Stimulated activated CD8-positive, alpha-beta memory T cell treated with anti-CD3 and anti-CD28 coated beads, Interleukin-4, amount 100 ng/mL, for 24 hours (primary cell): ENCODE data around the gene SMARCA2.

ENCODE experiments used
- DNase-seq: peaks from one replicate; pipeline ENCODE4 v3.0.0-alpha.2; 2020; ENCODE audit warnings: low read depth

The SMARCA2 gene

DNA sequence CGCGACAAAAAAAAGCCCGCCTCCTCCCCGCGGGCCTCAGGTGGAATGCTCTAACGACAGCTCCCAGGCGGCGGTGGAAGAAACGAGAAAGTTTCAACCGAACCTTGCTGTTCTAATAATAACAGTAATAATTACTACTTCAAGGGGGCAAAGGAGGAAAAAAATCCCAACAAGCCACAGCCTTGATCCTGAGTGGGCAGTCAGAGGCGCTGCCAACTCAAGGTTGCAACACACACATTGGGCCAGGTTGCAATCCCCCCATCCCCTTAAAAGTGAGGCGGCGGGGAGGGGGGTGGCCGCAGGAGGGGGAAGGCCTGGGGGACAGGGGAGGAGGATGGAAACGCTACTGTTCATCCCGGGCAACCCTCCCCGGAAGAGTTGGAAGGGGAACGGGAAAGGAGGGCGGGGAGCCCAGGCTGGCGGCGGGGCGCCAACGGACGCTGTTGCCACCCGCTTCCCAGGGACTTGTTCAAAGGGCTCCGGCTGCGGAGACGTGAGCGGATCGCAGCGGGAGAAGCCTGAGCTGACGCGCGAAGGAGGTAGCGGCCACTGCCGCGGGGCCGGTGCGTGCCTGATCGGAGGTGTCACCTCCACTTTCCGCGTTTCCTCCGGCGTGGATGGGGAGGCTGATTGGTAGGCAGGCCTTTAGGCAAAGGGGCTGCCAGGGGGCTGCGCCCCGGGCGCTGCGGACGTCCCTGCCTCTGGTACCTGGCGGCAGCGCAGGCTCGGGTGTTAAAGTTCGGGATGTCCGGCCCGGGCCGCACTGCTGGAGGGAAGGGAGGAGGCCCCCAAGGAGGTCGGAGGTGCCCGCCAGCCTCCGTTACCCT lies 647 bp downstream of the SMARCA2 start:
- DNase-seq = peak; percentile 23

DNA sequence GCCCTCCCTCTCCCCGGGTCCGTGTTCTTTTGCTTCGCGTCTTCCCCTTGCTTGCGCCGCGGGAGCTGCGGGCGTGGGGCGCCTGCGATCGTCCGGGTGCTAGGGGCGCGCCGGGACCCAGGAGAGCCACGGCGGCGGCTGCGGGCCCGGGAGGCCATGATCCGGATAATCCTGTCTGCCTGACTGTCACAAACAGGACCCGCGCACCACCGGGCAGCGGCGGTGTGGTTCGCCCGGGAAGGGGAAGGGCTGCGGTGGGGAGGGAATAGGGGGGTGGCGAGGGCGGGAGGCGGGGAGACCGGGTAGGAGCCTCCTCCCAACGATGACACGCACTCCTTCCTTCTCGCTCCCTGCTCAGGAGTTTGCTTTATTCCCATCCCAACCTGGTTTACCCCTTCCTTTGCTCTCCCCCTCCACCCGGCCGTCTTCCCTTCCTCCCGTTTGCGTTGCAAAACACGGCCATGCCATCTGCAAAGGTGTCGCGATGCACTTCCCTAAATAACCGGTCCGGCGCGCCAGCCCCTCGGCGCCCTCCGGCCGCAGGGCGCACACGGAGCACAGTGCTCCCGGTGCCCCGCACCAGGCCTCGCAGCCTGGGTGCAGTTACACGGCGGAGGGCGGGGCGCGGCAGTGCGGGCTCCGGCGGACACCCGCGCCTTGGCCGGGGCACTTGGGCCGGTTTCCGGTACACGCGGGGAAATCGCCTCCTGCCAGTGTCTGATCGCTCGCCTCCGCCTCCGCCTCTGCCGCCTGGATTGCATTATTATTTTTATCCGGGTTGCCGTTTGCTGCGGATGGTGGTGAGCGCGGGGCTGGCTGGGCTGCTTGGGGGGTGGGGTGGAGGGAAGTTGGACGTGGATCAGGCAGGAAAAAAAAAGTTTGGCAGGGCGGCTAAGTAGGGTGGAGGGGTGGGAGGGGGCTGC lies 1.5 kb downstream of the SMARCA2 start:
- peak; percentile 43 for DNase-seq

DNA sequence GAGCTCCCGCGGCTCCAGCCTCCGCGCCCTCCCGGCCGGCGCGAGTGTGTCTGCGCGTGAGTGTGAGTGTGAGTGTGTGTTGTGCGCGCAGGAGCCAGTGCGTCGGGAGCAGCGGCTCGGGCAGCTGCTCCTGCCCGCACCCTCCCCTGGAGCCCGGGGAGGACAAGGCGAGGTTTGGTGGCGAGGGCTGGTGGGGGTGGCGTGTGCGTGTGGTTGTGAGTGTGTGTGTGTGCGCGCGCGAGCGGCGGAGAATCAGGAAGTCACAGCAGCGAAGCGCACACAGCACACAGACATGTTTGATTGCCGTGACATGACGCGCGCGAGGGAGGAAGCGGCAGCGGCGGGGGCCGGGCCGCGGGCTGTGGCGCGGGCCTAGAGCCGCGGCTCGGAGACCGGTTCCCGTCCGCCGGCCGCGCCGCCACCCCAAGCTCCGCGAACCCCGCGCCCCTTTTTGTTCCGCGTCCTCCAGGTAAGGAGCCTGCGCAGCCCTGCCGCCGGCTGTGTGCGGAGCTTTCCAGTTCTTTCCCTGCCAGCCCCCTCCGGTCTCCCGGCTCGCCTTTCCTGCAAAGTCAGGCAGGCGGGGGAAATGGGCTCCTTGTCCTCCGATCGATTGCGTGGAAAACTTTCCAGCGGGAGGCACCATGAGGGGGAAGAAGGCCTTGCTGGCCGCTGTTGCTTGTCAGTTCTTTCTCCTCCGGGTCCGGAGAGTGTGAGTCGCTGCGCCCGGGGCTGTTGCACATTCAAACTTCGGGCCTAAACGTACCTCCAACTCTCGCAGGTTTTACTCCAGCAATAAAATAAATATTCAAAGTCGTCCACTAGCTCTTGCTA lies 2.4 kb downstream of the SMARCA2 start:
- DNase-seq = peak; percentile 61

DNA sequence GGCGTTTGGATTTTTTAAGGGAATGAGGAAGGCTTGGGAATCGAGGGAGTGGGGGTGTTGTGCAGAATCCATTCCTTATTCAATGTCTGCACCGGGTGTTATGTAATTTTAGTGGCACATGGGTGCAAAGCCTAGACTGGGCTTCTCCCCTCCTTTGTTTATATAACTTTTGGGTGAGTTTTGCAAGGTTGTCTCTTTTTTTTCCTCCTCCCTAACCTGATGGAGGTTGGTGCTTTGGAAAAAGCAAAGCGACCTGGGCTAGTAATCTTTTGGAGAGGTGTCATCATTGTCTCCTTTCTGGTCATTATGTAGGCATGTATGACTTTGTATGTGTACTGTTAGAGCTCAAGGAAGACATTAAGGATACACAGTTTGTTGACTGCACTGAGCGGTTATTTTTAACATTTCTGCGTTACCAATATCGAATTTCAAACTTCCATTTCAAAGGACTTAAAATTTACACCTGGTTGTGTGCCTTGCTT lies 3.1 kb downstream of the SMARCA2 start:
- no peak for DNase-seq

DNA sequence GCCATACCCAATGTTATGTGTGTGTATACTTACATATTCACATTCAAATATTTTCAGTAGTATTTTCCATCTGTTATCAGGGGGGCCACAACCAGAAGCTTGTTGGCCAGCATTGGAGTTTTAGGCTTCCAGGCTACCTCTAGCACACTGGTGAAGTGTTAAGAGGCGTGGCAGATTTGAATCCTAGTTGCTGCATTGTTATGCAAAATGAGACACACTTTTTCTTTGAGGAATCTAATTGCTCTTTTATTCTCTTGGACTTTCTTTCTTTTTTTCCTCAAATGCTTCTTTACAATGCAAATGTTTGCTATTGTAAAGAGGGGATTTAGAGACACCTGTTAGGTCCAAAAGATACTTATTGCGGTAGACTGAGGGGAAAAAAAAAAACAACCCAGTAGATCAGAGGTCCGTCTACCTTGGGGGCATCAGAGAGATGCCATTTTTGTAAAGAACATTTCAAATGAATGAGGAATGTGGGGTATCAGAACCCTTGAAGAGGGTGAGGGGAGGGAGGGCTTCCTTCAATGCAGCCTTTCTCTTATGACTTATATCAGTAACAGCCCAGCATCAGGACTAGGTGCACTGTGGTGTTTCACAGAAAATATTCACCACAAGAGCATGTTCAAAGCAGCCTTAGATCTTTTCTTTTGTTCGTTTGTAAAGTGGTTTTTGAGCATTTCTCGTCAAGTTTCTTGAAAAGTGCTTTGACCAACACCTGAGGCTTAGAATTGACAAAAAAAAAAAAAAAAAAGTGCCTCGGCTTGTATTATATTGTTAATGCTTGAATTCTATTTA lies 3.8 kb downstream of the SMARCA2 start:
- DNase-seq = no peak

DNA sequence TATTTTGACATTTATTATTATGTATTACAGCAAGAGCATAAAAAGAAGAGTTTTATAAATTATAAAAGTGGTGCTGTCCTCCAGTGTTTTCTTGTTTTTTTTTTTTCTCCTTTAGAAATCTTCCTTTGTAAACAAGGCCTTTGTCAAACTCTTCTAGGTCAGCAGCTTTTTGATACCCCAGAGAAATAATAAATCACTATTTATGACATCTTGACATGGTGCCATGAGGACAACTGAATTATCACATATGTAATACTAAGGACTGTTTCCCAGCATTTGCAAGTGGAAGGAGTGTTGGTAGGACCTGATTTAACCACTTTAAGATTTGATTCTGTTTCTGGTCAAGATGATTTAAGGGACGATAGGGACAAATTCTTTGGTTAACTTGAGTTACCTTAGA lies 4.6 kb downstream of the SMARCA2 start:
- DNase-seq = no peak

DNA sequence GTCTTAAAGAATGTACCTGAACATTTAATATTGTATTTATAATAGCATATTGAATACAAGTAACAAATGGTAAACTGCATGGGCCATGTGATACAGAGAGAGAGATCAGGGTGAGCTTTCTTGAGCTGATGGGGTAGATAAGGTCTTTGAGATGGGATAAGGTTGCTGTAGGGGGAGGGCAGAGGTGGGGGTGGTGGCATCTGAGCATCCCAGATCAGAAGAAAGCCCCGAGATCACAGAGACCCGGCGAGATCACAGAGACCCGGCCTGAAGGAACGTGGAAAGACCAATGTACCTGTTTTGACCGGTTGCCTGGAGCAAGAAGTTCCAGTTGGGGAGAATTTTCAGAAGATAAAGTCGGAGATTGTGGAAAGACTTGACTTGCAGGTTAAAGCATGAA lies 6.6 kb downstream of the SMARCA2 start:
- no peak for DNase-seq

DNA sequence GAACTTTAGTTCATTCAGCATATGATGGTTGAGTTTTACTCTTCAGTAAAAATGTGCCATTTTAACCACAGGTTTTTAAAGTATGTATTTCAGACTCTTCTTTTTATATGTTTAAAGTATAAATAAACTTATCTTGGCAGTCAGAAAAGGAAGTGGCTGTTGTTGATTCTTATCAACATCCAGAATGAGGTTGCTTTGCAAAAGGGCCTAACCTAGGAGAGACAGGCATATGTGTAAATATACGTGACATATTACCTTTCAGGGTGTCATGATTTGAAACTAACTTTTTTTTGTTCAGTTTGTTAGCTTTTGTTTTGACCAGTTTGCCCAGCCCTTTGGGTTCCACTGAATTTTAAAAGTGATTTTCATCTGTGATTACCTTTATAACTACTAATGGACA lies 7.4 kb downstream of the SMARCA2 start:
- no peak for DNase-seq

DNA sequence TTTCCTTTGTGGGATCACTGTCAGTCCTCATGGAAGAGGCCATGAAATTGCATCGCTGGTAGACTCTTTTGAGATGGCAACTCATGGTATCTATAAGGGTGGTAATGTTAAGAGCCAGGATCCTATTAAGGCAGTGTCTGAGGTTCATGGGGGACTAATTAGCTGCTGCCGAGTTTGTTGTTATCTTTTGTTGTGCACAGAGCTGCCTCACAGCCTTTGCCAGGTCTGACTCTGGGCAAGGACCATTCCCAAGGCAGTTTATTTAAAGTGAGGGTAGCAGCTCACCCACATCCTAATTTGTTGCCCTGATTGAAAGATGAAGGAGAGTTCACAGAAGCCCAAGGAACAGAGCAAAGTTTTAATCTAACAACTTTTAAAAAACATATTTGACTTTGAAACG lies 7.9 kb downstream of the SMARCA2 start:
- DNase-seq = no peak

DNA sequence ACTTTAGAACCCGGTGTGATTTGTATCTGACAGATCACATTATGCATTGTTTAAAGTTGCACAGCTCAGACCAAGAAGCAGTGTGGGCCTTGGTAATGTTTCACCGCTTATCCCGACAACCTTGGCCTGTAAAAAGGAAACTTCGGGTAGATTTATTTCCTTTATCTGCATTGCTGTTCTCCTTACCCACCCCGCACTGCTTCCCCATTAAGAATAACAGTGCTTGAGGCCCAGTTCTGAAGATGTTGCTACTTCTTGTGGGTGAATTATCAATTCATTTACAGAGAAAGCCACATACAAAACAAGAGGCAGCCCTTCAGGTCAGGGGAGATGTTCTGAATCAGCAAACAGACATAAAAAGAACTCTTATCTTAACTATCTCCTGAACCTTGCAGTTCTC lies 8.4 kb downstream of the SMARCA2 start:
- no peak for DNase-seq

DNA sequence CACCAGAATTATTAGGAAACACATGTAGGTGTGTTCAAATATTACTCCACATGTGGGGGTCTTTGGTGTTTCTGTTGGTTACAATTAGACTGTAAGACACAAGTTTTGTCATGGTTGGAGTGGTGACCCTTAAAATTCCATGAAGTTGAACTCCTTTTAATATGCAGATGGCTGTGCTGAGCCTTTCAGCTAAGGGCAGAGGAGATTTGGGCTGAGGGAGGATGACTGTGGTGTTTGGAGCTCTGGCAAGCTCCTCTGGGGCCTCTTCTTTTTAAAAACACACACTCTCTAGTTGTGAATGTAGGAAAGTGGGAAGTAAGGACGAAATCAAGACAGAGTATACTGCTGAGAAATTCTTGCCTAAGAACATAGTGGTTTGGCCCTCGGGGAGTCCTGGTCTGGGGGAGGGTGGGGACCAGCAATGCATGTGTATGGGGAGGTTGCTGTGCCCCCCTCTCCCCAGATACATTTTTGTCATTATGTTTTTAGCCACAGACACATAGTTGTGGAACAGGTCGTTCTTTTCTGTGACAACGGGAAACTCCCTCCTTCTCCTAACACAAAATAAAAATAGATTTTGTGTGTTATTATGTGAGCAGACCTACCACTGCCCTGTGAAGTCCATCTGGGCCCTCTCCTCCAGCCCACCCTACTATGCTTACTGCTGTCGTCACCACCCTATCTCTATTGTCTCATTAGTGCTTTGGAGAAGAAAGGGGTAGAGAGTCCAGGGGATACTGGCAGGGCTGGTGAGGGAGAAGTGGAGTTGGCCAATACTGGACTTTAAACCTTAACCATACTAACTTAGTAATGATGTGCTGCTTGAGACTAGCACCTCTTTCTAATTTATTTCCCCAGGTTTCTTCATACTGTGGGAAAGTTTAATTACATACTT lies 10.0 kb downstream of the SMARCA2 start:
- DNase-seq = no peak

DNA sequence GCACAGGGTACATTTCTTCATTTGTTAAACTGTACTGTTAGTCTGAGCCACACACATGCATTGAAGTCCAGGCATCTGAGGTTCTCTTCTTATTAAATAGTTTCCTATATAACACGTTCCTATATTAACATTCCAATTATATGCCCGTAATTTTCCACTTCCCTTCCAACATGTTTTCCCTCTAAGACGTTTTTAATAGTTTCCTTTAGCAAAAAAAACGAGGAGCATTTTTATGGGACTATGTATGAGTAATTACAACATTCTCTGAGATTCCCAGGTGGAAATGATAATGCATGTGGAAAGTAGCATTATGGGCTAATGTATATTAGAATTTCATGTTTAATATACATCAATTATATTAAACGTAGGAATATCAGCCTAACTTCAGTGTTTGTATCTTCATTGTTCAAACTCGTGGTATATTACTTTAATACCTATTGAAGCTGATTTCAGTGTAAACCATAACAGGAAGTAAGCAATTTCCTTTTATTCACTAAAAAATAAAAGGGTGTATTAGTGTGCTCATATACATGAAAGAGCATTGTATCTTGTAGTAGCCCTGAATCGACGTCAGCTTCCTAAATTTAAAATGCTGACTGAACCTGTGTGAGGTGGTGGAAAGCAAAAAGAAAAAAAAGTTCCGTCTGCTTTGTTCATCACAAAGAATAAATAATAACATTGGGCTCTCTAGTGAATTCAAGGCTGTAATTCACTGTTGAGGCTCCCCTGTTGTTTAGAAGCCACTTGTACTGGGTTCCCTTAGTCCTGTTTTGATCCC lies 11.3 kb downstream of the SMARCA2 start:
- DNase-seq = no peak

DNA sequence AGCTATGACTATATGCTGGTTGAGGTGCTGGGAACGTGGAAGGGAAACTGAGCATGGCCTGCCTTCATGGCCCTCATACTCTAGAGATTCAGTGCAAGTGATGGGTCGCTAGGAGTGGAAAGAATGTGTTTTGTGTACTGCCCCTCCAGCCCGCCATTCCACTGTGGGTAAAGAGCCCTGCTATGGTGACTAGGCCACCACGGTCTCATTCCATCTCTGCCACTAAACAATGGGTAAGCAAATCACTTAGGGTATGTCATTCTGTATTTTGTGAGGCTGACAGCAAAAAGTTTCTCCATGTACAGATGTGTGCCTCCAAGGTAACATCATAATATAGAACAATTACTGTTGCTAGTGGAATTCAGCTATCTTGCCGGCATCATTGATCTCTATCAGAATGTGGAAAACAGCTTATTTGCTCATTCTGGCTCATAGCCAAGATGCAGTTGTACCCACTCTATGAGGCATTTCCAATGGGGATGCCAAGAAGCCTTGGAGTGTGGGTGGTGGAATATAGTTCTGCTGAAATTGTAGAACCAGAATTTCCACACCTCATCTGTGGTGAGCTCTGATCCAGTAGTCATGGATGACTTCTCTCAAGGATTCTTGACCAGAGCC lies 12.5 kb downstream of the SMARCA2 start:
- no peak for DNase-seq

DNA sequence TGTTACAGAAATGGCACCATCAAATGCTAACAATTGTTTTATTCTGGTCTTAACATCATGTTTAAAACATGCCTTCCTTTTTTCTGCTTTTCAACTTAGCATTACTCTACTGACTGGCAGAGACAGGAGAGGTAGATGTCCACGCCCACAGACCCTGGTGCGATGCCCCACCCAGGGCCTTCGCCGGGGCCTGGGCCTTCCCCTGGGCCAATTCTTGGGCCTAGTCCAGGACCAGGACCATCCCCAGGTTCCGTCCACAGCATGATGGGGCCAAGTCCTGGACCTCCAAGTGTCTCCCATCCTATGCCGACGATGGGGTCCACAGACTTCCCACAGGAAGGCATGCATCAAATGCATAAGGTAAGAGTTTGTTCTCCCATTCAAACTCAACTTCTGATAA lies 13.7 kb downstream of the SMARCA2 start:
- DNase-seq = no peak

DNA sequence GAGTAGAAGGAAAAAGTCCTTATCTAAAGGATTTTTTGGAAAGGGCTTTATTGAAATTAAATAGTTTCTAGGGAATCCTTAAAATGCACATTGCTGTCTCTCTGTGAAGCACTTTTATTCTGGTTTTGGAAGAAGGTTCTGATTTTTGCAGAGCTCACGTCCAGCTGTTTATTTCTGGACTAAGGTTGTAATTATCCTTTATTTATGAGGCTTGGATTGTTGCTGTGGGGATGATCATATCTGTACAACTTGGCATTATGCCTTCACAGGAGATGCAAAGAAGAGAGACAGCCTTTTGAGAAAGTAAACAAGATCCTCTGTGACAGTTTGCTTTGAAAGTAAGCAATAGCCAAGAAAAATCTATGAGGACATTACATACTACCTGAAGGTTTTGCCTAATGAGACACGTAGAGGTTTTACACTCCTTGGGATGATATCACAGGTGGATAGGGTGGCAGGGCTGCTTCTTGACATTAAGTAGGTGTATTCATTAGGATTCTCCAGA lies 14.6 kb downstream of the SMARCA2 start:
- DNase-seq = no peak

DNA sequence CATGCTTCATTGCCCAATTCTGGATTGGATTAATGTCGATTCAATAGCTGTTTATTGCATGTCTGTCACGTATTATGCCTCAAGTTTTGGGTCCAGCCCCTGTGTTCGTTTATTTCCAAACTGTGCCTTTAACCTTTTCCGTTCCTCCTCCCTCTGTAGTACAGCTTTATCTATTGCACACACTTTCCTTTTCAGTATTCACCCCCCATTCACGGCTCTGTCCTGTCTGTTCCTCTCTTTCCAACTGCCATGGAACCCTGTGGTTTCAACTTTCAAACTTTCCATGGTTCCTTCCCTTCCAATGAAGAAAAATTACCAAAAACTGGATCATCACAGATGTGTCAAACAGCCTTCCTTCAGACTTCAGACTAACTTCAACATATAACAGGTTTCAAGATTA lies 17.1 kb downstream of the SMARCA2 start:
- DNase-seq = no peak

DNA sequence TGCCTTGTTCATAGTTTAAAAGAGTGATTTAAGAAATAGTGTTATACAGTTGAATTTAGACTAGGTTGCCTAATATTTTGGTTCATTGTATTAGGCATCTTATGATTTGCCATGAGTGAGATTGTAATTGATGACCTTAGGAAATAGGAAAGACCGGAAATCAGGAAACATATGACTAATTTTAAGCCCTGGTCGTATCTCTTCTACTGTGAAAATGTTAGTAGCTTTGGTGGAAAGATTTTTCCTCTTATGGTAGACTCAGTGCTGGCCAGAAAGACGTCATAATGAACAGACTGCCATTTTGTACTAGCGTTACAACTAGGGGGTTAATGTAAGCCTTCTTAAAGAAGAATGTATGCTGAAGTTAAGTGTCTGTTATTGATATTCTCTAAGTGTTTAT lies 21.7 kb downstream of the SMARCA2 start:
- DNase-seq = no peak

DNA sequence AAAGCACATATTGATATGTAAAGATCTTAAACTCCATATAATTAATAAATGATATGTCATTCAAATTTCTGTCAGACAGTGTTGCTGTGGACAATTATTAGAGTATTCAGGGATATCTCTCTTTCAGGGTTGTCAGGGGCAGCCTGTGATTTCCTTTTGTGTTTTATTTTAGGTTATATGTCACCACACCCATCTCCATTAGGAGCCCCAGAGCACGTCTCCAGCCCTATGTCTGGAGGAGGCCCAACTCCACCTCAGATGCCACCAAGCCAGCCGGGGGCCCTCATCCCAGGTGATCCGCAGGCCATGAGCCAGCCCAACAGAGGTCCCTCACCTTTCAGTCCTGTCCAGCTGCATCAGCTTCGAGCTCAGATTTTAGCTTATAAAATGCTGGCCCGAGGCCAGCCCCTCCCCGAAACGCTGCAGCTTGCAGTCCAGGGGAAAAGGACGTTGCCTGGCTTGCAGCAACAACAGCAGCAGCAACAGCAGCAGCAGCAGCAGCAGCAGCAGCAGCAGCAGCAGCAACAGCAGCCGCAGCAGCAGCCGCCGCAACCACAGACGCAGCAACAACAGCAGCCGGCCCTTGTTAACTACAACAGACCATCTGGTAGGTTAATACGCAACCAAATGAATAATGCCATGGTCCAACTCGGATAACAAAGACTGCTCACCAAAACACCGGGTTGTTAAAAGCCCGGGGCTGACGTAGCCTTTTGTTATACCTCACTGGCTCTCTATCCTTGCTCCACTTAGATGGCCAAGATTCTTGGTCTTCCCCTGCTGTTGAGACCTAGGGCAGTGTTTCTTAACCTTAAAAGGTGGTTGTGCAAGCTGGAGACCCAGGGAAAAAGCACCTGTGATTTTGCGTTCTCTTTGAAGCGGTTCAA lies 24.4 kb downstream of the SMARCA2 start:
- no peak for DNase-seq
